Fibroblast of the conjunctiva (primary cell): ENCODE measurements around the gene SETBP1.

Source experiments
- DNase-seq: peaks from one replicate; pipeline ENCODE4 v3.0.0-alpha.2; 2010; ENCODE audit warnings: low read depth

Gene SETBP1

GRCh38 chr18:44679056-44679913 is 1.4 kb upstream of the SETBP1 start:
- peak; percentile 77 for DNase-seq

- no peak for DNase-seq
Measured at GRCh38 chr18:44679914-44680272, 795 bp upstream of the SETBP1 start.

GRCh38 chr18:44681076-44681970 is 635 bp downstream of the SETBP1 start:
- no peak for DNase-seq

- DNase-seq, result no peak
Measured at GRCh38 chr18:44682201-44682870, 1.6 kb downstream of the SETBP1 start.

GRCh38 chr18:44682871-44683221 is 2.2 kb downstream of the SETBP1 start:
- no peak for DNase-seq

- peak; percentile 51 for DNase-seq
Measured at GRCh38 chr18:44683556-44683955, 2.9 kb downstream of the SETBP1 start.

- no peak for DNase-seq
Measured at GRCh38 chr18:44685296-44685695, 4.6 kb downstream of the SETBP1 start.

- DNase-seq, result no peak
Measured at GRCh38 chr18:44686156-44686555, 5.5 kb downstream of the SETBP1 start.

- no peak for DNase-seq
Measured at GRCh38 chr18:44687421-44687820, 6.7 kb downstream of the SETBP1 start.

GRCh38 chr18:44689736-44690135 is 9.0 kb downstream of the SETBP1 start:
- no peak for DNase-seq

- DNase-seq, result no peak
Measured at GRCh38 chr18:44691148-44691925, 10.6 kb downstream of the SETBP1 start.

GRCh38 chr18:44693030-44693784 is 12.5 kb downstream of the SETBP1 start:
- DNase-seq, result no peak

GRCh38 chr18:44695503-44695902 is 14.8 kb downstream of the SETBP1 start:
- DNase-seq, result no peak

- DNase-seq, result no peak
Measured at GRCh38 chr18:44696892-44697291, 16.2 kb downstream of the SETBP1 start.

- DNase-seq, result no peak
Measured at GRCh38 chr18:44697315-44697714, 16.6 kb downstream of the SETBP1 start.

- DNase-seq, result no peak
Measured at GRCh38 chr18:44698518-44698917, 17.8 kb downstream of the SETBP1 start.

GRCh38 chr18:44699572-44700261 is 19.0 kb downstream of the SETBP1 start:
- DNase-seq, result no peak

- DNase-seq, result no peak
Measured at GRCh38 chr18:44700652-44701051, 20.0 kb downstream of the SETBP1 start.

- DNase-seq, result no peak
Measured at GRCh38 chr18:44701227-44701626, 20.5 kb downstream of the SETBP1 start.

GRCh38 chr18:44702594-44702993 is 21.9 kb downstream of the SETBP1 start:
- no peak for DNase-seq
